Measurements from ENCODE around the gene SF3B3. TPM values are rescaled to one million over a fixed set of nuclear protein-coding genes. Genes with fewer than 3 reads are reported as not detected.
A peak's percentile ranks its signal among the peaks of the same experiment; 100 is the strongest.

The SF3B3 gene
- total RNA-seq, 2 donors from 2014 or later: 94.6 to 123 TPM

- ATAC-seq (ENCODE audit: insufficient number of reproducible peaks, low FRiP score, low read depth): no peak
- Histone ChIP-seq H3K27me3 (replicated peaks; ENCODE audit: insufficient read depth) (no peaks in the 10 kb centered on the region), H3K4me1 (ENCODE audit: control insufficient read depth in 1 of 2, low read depth in 2 of 2) (peaks cover 47 to 66% of the 10 kb centered on the region in 2 donors), H3K27ac (peak overlapping the region; percentile 85 to 94), H3K9me3 (no peaks in the 10 kb centered on the region), H3K36me3 (no peaks in the 10 kb centered on the region), H3K4me3 (peak overlapping the region; percentile 28)
- no peak for DNase-seq (ENCODE audit: low spot score)
- no peak for TF ChIP-seq CTCF (IDR thresholded peaks at IDR 0.05)
These were observed 66.4 kb downstream of the SF3B3 start for GRCh38 chr16:70589998-70590471.

DNA sequence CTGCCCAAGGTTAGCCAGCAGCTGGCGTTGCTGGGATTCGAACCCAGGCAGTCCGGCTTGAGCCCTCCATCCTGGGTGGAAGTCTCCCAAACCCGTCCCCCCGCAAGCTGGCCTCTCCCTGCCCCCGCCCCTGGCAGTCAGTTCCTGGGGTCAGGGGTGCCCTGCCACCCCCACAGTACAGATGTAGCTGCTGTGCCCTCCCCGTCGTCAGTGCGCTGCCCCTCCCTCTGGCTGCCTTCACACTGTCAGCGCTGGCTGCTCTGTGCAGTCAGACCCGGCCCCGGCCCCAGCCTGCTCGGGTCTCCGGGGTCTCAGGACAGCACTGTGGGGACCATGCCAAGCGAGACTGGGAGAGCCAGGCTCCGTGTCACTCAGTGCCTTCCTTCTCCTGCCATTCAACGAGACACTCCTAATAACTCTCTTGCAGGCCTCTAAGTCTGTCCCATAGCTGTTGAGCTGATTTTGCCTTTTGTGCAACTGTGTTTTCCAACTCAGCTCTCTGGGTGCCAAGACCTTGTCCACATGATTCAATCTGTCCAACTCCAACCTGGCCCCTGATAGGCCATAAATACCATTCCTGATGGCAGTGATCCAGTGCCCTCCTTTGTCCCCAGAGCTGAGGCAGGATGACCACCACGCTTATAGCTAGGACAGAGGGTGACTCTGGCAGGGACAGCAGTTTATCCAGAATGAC lies 67.3 kb downstream of the SF3B3 start:
- no peak for TF ChIP-seq CTCF (IDR thresholded peaks at IDR 0.05)
- Histone ChIP-seq H3K4me1 (ENCODE audit: control insufficient read depth in 1 of 2, low read depth in 2 of 2) (peaks cover 47 to 68% of the 10 kb centered on the region in 2 donors), H3K4me3 (peak overlapping the region; percentile 28), H3K27me3 (replicated peaks; ENCODE audit: insufficient read depth) (no peaks in the 10 kb centered on the region), H3K9me3 (no peaks in the 10 kb centered on the region), H3K27ac (peak overlapping the region; percentile 85 to 94), H3K36me3 (no peaks in the 10 kb centered on the region)
- peak; percentile 61 for ATAC-seq (ENCODE audit: insufficient number of reproducible peaks, low FRiP score, low read depth)
- DNase-seq (ENCODE audit: low spot score): no peak

DNA sequence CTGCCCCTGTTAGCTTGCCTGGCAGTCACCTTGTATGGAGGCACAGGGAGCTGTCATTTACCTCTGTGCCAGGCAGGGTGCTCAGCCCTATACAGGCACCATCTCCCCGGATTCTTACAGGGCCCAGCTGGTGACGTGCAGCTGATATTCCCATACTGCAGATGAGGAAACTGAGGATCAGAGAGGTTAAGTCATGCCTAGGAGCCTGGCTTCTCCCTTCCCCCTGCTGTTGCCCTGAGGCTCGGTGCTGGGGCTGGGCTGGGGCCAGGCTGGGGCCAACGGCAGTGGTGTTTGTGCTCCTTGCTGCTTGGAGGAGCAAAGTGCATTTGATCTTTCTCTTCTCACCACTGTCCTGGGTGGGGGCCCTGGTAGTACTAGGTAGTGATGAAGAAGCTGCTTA lies 68.0 kb downstream of the SF3B3 start:
- peaks cover 47 to 68% of the 10 kb centered on the region in 2 donors for H3K4me1 ChIP-seq (ENCODE audit: control insufficient read depth in 1 of 2, low read depth in 2 of 2)

GRCh38 chr16:70592106-70592571 lies 68.5 kb downstream of the SF3B3 start:
- H3K36me3 ChIP-seq: no peaks in the 10 kb centered on the region
- no peaks in the 10 kb centered on the region for H3K27me3 ChIP-seq (replicated peaks; ENCODE audit: insufficient read depth)
- H3K9me3 ChIP-seq: no peaks in the 10 kb centered on the region
- H3K4me1 ChIP-seq (ENCODE audit: control insufficient read depth in 1 of 2, low read depth in 2 of 2): peaks cover 47 to 68% of the 10 kb centered on the region in 2 donors
- no peak for TF ChIP-seq CTCF (IDR thresholded peaks at IDR 0.05)
- DNase-seq (ENCODE audit: low spot score) (no peak), ATAC-seq (ENCODE audit: insufficient number of reproducible peaks, low FRiP score, low read depth) (peak; percentile 22)
- H3K4me3 ChIP-seq: no peak overlapping the region
- H3K27ac ChIP-seq: peak overlapping the region; percentile 85 to 94

More for the DNA sequence above, 68.0 kb downstream of the SF3B3 start:
- TF ChIP-seq CTCF (IDR thresholded peaks at IDR 0.05): no peak
- H3K4me3 ChIP-seq: no peak overlapping the region
- peak overlapping the region; percentile 85 to 94 for H3K27ac ChIP-seq
- no peak for DNase-seq (ENCODE audit: low spot score)
- H3K9me3 ChIP-seq: no peaks in the 10 kb centered on the region
- ATAC-seq (ENCODE audit: insufficient number of reproducible peaks, low FRiP score, low read depth): no peak
- H3K27me3 ChIP-seq (replicated peaks; ENCODE audit: insufficient read depth): no peaks in the 10 kb centered on the region
- H3K36me3 ChIP-seq: no peaks in the 10 kb centered on the region

- ATAC-seq (ENCODE audit: insufficient number of reproducible peaks, low FRiP score, low read depth): no peak
- Histone ChIP-seq H3K4me1 (ENCODE audit: control insufficient read depth in 1 of 2, low read depth in 2 of 2) (peaks cover 42 to 59% of the 10 kb centered on the region in 2 donors), H3K27ac (peak overlapping the region in 1 of 2 donors; percentile 94), H3K4me3 (no peak overlapping the region), H3K27me3 (replicated peaks; ENCODE audit: insufficient read depth) (no peaks in the 10 kb centered on the region), H3K9me3 (no peaks in the 10 kb centered on the region), H3K36me3 (no peaks in the 10 kb centered on the region)
- no peak for DNase-seq (ENCODE audit: low spot score)
- no peak for TF ChIP-seq CTCF (IDR thresholded peaks at IDR 0.05)
These were observed 69.9 kb downstream of the SF3B3 start for GRCh38 chr16:70593544-70593943.

All from thoracic aorta (tissue), 2 donors.